BJ (cell line): ENCODE results near the gene HAND2. TPM values are rescaled to one million over a fixed set of nuclear protein-coding genes. Genes with fewer than 3 reads are reported as not detected.

Experiments
- CTCF ChIA-PET: fragments of 350-600 bp; formaldehyde crosslinking; extraction: SDS; loops from one replicate; lab custom pipeline; 2021; ENCODE audit warnings: antibody characterized with exemption, inconsistent platforms; lab: Yijun Ruan, JAX
- POLR2A ChIA-PET: fragments of 300-600 bp; sonication (Branson Sonifier 250); formaldehyde crosslinking; extraction: SDS; loops from one replicate; lab custom pipeline; 2021; ENCODE audit warnings: antibody characterized with exemption; lab: Charles Lee
- DNase-seq: peaks from one replicate; pipeline ENCODE4 v3.0.0-alpha.2; 2011; ENCODE audit warnings: low read depth
- H3K27me3 ChIP-seq: 2 replicates; pipeline ENCODE4 v1.6.0; 2011; ENCODE audit warnings: low read length; ENCODE audit not compliant: control insufficient read depth, insufficient read depth
- H3K36me3 ChIP-seq: 2 replicates; pipeline ENCODE4 v1.5.1; 2011; ENCODE audit warnings: low read length; ENCODE audit not compliant: control insufficient read depth, insufficient read depth
- H3K4me3 ChIP-seq: 2 replicates; pipeline ENCODE4 v1.5.1; 2011; ENCODE audit warnings: low read depth, mild to moderate bottlenecking, control low read depth, low read length
- polyA plus RNA-seq: library from polyadenylated mRNA; depleted of rRNA; stranded (reverse); fragments of >200 nt; gene quantifications from 2 replicates; pipeline ENCODE4 v1.2.3, GENCODE V29; 2011
- TF ChIP-seq, protein P1 (sequence below): IDR thresholded peaks from 2 replicates; pipeline ENCODE4 v1.5.1; 2011; ENCODE audit warnings: low read depth, mild to moderate bottlenecking, control low read depth, inconsistent platforms, low read length, moderate library complexity; ENCODE audit not compliant: insufficient read depth

HAND2 gene
- polyA plus RNA-seq, 1 experiment, result 3.6 TPM

GRCh38 chr4:173536808-173537429 is 6.9 kb upstream of the HAND2 start:
- H3K36me3 ChIP-seq, result no peaks in the 10 kb centered on the region
- CTCF ChIA-PET, result no interaction called here
- no peaks in the 10 kb centered on the region; the same call in none of the 2 replicates for H3K27me3 ChIP-seq
- POLR2A ChIA-PET, result no interaction called here
- no peak for DNase-seq
- H3K4me3 ChIP-seq, result no peak overlapping the region
- TF ChIP-seq, protein P1, sequence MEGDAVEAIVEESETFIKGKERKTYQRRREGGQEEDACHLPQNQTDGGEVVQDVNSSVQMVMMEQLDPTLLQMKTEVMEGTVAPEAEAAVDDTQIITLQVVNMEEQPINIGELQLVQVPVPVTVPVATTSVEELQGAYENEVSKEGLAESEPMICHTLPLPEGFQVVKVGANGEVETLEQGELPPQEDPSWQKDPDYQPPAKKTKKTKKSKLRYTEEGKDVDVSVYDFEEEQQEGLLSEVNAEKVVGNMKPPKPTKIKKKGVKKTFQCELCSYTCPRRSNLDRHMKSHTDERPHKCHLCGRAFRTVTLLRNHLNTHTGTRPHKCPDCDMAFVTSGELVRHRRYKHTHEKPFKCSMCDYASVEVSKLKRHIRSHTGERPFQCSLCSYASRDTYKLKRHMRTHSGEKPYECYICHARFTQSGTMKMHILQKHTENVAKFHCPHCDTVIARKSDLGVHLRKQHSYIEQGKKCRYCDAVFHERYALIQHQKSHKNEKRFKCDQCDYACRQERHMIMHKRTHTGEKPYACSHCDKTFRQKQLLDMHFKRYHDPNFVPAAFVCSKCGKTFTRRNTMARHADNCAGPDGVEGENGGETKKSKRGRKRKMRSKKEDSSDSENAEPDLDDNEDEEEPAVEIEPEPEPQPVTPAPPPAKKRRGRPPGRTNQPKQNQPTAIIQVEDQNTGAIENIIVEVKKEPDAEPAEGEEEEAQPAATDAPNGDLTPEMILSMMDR, result no peak

DNA sequence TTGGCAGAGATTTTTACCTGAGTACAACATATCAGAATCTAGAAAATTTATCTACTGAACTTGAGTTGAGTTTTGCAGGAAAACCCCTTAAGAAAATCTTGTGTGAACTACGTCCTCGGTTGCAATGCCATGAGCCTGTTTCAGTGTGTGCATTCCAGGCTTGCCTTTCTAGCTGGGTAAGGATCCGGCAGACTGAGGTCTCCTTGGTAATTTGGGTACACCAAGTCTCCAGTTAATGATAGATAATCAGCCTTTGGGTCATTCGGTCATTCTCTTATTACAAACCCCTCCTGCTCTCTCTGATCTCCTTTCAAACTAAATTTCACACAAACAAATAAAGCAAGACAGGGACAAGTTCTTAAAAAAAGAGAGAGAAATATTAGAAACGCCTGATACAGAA is 5.9 kb upstream of the HAND2 start:
- POLR2A ChIA-PET, result interaction anchor here (0.6 kb wide), 1 partner anchor 336 kb away, joined by 3 read pairs; no protein-coding TSS in a partner anchor

DNA sequence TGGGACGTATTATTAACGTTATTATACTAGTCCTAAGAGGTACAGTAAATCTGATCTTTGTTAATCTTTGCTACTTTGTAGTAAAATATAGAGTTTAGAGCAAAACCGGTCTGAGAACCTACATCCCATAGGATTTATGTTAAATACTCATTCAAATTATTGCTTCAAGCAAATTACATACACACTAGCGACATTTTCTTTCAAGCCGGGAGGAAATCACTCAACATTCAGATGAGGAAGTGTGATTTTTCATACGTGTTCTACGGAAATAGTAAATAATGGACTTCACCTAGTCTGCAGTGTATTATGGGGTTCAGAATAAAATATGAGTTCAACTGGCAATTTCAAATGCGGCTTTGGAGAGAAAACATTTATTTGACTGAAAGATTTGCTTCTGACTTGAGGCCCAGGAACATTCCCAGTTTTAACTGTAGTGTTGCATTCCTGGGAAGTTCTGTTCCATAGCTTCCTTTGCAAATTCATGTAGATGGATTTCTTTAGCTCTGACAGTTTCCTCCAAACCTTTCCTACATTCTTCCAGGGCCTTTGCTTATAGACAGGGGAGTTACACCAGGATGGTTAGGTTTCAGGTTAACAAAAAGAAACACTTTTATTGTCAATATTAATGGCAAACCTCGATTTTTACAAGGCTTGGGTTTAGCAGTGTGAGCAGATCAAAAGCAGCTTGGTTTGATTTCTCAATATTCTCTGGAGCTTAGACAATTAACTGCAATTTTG is 5.3 kb upstream of the HAND2 start:
- Histone ChIP-seq H3K4me3 (no peak overlapping the region), H3K36me3 (no peaks in the 10 kb centered on the region), H3K27me3 (no peaks in the 10 kb centered on the region; the same call in none of the 2 replicates)
- ChIA-PET POLR2A (interaction anchor here (0.6 kb wide), 1 partner anchor 336 kb away, joined by 3 read pairs; no protein-coding TSS in a partner anchor), CTCF (no interaction called here)
- no peak for DNase-seq
- TF ChIP-seq, protein P1, result no peak

More for the DNA sequence above, 5.9 kb upstream of the HAND2 start:
- DNase-seq, result no peak
- CTCF ChIA-PET, result no interaction called here
- TF ChIP-seq, protein P1, result no peak
- Histone ChIP-seq H3K27me3 (no peaks in the 10 kb centered on the region; the same call in none of the 2 replicates), H3K36me3 (no peaks in the 10 kb centered on the region), H3K4me3 (no peak overlapping the region)

DNA sequence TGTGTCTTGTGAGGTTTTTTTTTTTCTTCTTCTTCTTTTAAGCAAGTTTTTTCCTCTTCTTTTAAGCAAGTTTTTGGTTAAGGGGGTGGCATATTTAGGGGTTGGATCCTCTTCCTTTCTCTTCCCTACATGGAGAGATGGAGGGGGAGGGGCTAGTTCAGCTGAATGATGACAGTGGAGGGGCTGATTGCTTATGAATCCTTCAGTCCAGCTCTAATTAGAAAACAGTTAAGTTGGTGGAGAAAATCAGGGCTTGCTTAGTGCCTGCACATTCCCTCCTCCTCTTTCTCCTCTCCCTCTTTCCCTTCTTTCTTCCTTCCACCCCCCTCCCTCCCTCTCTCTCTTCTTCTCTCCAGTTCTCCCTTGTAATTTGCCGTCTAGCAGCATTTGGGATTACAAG is 4.4 kb upstream of the HAND2 start:
- TF ChIP-seq, protein P1, result no peak
- ChIA-PET POLR2A (no interaction called here), CTCF (no interaction called here)
- DNase-seq, result no peak
- Histone ChIP-seq H3K4me3 (no peak overlapping the region), H3K27me3 (no peaks in the 10 kb centered on the region; the same call in none of the 2 replicates), H3K36me3 (no peaks in the 10 kb centered on the region)

DNA sequence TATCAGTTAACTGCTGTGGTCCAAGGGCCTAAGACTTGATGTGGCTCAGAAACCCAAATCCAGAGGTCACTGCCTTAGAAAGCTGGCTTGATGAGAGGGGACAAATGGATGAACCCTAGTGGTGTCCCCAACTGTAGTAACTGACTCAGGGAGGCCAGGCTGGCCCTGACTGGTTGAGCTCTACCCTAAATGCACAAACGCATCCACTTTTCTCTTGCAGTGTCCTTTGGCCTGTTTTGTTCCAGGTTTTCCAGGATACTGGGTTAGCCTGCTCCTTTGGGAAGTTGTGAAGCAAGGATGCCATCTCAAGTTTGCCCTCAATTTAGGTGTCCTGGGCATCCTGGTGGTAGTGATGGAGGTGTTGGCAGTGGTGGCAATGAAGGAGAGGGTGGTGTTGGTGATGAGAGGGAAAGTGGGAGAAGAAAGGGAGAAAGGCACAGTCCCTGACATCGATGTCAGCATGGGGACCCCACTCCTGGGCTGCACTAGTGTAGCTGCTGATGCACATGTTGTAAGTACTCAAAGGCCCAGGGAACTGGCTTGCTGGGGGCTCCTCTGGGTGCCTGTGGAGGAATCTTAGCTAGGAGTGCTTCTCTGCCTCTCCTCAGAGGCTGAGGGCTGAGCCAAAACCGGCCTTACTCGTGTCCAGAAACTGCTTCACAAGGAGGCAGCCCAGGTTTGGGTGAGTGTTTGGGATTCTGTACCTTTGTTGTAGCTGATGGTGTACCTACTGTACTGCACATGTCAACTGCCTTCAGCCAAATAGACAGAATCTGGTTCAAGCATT is 2.9 kb upstream of the HAND2 start:
- Histone ChIP-seq H3K27me3 (no peaks in the 10 kb centered on the region; the same call in none of the 2 replicates), H3K36me3 (no peaks in the 10 kb centered on the region), H3K4me3 (no peak overlapping the region)
- ChIA-PET CTCF (interaction anchor here (1.0 kb wide), 1 partner anchor 8 kb away, joined by 3 read pairs; no protein-coding TSS in a partner anchor), POLR2A (interaction anchor here (0.5 kb wide), 1 partner anchor 170 kb away, joined by 3 read pairs; no protein-coding TSS in a partner anchor)
- TF ChIP-seq, protein P1, result no peak
- DNase-seq, result no peak
